NCI-H1105 treated with DMSO at 0.1 percent for 48 hours (cell line): ENCODE data around the gene SLC22A23.

Source experiments
- DNase-seq: peaks from one replicate; lab custom pipeline; 2025; lab: John Stamatoyannopoulos, UW

SLC22A23 gene

GRCh38 chr6:3283241-3283640 is 173.6 kb downstream of the SLC22A23 start:
- DNase-seq: no peak

GRCh38 chr6:3282476-3283236 is 174.2 kb downstream of the SLC22A23 start:
- no peak for DNase-seq

- DNase-seq: no peak
Measured at GRCh38 chr6:3281631-3282475, 175.0 kb downstream of the SLC22A23 start.

GRCh38 chr6:3280866-3281465 is 175.9 kb downstream of the SLC22A23 start:
- no peak for DNase-seq

- no peak for DNase-seq
Measured at GRCh38 chr6:3280091-3280490, 176.8 kb downstream of the SLC22A23 start.

GRCh38 chr6:3278691-3279090 is 178.2 kb downstream of the SLC22A23 start:
- DNase-seq: no peak

- no peak for DNase-seq
Measured at GRCh38 chr6:3277851-3278416, 178.9 kb downstream of the SLC22A23 start.

GRCh38 chr6:3277251-3277650 is 179.6 kb downstream of the SLC22A23 start:
- DNase-seq: no peak

GRCh38 chr6:3276174-3277167 is 180.4 kb downstream of the SLC22A23 start:
- no peak for DNase-seq

GRCh38 chr6:3273707-3274521 is 182.9 kb downstream of the SLC22A23 start:
- DNase-seq: no peak

- no peak for DNase-seq
Measured at GRCh38 chr6:3272911-3273547, 183.8 kb downstream of the SLC22A23 start.

- DNase-seq: no peak
Measured at GRCh38 chr6:3271756-3272155, 185.1 kb downstream of the SLC22A23 start.

- DNase-seq: no peak
Measured at GRCh38 chr6:3270258-3270657, 186.6 kb downstream of the SLC22A23 start.

- DNase-seq: no peak
Measured at GRCh38 chr6:3269281-3269975, 187.4 kb downstream of the SLC22A23 start.

GRCh38 chr6:3268680-3269079 is 188.2 kb downstream of the SLC22A23 start:
- no peak for DNase-seq

GRCh38 chr6:3267162-3267561 is 189.7 kb downstream of the SLC22A23 start:
- no peak for DNase-seq

- DNase-seq: no peak
Measured at GRCh38 chr6:3266170-3266569, 190.7 kb downstream of the SLC22A23 start.

GRCh38 chr6:3265671-3266070 is 191.2 kb downstream of the SLC22A23 start:
- DNase-seq: no peak

- no peak for DNase-seq
Measured at GRCh38 chr6:3264356-3264755, 192.5 kb downstream of the SLC22A23 start.
